ENCODE data around the gene SLIT1.

DNA sequence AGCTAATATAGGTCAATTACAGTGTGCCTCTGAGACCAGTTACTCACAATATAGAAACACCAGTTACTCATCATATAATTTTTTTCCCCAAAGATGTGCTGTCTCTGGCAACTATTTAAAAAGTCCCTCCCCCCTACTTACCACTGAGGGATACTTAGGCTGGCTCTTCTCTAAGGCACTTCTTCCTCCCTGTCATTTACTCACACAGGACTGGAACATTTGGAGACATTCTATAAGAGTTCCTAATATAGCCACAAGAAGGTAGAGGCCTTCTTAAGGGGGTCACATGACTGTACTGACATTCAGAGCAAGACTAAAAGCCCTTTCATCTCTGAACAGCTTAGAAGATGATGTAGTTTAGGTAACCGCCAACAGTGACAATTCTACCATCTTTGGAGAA is 44.4 kb upstream of the SLIT1 start:
- TF ChIP-seq, protein P1, sequence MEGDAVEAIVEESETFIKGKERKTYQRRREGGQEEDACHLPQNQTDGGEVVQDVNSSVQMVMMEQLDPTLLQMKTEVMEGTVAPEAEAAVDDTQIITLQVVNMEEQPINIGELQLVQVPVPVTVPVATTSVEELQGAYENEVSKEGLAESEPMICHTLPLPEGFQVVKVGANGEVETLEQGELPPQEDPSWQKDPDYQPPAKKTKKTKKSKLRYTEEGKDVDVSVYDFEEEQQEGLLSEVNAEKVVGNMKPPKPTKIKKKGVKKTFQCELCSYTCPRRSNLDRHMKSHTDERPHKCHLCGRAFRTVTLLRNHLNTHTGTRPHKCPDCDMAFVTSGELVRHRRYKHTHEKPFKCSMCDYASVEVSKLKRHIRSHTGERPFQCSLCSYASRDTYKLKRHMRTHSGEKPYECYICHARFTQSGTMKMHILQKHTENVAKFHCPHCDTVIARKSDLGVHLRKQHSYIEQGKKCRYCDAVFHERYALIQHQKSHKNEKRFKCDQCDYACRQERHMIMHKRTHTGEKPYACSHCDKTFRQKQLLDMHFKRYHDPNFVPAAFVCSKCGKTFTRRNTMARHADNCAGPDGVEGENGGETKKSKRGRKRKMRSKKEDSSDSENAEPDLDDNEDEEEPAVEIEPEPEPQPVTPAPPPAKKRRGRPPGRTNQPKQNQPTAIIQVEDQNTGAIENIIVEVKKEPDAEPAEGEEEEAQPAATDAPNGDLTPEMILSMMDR (IDR thresholded peaks at IDR 0.05) = no peak
- TF ChIP-seq POLR2A (IDR thresholded peaks at IDR 0.05) = no peak

All from testis (tissue), 2 donors.